Activated effector memory CD4-positive, alpha-beta T cell treated with anti-CD3 and anti-CD28 coated beads, Interleukin-2, amount 50 U/mL, for 16 hours (primary cell): Measurements from ENCODE around the gene GPR34.

Source experiments
- DNase-seq: peaks from one replicate; pipeline ENCODE4 v3.0.0-alpha.2; 2020

Gene GPR34

DNA sequence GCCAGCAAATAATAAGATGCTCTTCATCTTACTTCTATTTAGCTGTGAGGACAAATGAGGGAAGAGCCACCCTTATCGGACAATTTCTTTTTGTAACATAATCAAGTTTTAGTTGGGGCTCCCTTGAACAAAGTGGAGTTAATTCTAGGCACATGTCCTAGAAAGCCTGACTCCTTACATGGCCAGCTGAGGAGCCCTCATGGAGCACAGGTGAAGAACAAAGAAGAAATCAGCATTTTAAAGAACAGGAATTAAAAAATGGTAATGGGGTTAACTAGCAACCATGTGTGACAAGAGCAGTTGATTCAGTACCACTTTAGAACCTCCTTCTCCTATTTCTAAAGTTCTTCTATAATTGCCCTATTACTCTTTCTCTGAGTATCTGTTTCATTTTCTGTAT lies 51.1 kb downstream of the GPR34 start:
- DNase-seq = no peak
